RWPE1 (cell line): ENCODE results near the gene TMEM183A.

Experiments used
- CTCF ChIA-PET: fragments of 350-600 bp; sonication (Branson Sonifier 250); formaldehyde crosslinking; extraction: SDS; loops from one replicate; lab custom pipeline; 2021; lab: Yijun Ruan, JAX
- POLR2A ChIA-PET: fragments of 400-600 bp; formaldehyde crosslinking; extraction: SDS; loops from one replicate; lab custom pipeline; 2020; ENCODE audit warnings: antibody characterized with exemption; ENCODE audit not compliant: low non-redundant PET; lab: Yijun Ruan, JAX
- DNase-seq: peaks from one replicate; pipeline ENCODE4 v3.0.0; 2012; ENCODE audit warnings: low spot score
- H3K27ac ChIP-seq: fragments of 450-650 bp; 2 replicates; pipeline ENCODE4 v1.5.1; 2017
- CTCF ChIP-seq: fragments of 450-650 bp; conservative IDR thresholded peaks from 2 replicates; pipeline ENCODE4 v1.5.1; 2017; ENCODE audit warnings: low read depth, mild to moderate bottlenecking

Gene TMEM183A

GRCh38 chr1:203044546-203045250 is 37.5 kb downstream of the TMEM183A start:
- CTCF ChIA-PET, result interaction anchor here (0.7 to 3.2 kb wide), 5 partner anchors 56 to 223 kb away, joined by 3 to 28 read pairs (median 4); no protein-coding TSS in a partner anchor
- no peak overlapping the region for H3K27ac ChIP-seq
- DNase-seq, result no peak
- POLR2A ChIA-PET, result no interaction called here
- no peak for TF ChIP-seq CTCF

- TF ChIP-seq CTCF, result no peak
- H3K27ac ChIP-seq, result no peak overlapping the region
- POLR2A ChIA-PET, result no interaction called here
- DNase-seq, result no peak
- CTCF ChIA-PET, result interaction anchor here (1.2 to 2.8 kb wide), 3 partner anchors 55 to 222 kb away, joined by 4 to 15 read pairs (median 5); no protein-coding TSS in a partner anchor
Observed at GRCh38 chr1:203045336-203045735, 38.2 kb downstream of the TMEM183A start.

DNA sequence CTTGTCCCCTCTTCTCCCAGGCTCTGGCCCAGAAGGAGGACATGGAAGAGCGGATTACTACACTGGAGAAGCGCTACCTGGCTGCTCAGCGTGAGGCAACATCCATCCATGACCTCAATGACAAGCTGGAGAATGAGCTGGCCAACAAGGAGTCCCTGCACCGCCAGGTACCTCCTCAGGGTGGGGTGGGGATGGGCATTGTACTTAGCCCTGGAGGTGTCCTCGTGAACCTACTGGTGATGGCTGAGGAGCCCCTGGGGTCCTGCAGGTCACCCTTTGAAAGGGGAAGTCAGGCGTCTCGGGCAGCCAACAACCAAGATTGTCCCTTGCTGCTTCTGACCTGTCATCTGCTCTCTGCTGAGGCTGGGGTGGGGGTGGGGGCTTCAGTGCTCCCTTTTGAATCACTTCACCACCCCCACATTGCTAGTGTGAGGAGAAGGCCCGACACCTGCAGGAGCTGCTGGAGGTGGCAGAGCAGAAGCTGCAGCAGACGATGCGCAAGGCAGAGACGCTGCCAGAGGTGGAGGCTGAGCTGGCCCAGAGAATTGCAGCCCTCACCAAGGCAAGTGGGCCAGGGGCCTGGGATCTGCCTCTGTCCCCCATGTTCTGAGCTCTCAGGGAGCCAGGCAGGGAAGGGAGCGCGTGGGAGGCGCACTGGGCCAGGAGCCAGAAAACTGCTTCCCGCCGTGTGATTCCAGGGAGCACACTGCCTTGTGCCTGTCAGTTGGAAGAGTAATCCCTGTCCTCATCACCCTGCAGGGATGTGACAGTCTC is 38.8 kb downstream of the TMEM183A start:
- ChIA-PET POLR2A (no interaction called here), CTCF (interaction anchor here (0.6 to 2.8 kb wide), 8 partner anchors 18 to 222 kb away, joined by 3 to 15 read pairs (median 4); partner anchors contain the start of gene CHI3L1)
- H3K27ac ChIP-seq, result no peak overlapping the region
- DNase-seq, result no peak
- no peak for TF ChIP-seq CTCF

DNA sequence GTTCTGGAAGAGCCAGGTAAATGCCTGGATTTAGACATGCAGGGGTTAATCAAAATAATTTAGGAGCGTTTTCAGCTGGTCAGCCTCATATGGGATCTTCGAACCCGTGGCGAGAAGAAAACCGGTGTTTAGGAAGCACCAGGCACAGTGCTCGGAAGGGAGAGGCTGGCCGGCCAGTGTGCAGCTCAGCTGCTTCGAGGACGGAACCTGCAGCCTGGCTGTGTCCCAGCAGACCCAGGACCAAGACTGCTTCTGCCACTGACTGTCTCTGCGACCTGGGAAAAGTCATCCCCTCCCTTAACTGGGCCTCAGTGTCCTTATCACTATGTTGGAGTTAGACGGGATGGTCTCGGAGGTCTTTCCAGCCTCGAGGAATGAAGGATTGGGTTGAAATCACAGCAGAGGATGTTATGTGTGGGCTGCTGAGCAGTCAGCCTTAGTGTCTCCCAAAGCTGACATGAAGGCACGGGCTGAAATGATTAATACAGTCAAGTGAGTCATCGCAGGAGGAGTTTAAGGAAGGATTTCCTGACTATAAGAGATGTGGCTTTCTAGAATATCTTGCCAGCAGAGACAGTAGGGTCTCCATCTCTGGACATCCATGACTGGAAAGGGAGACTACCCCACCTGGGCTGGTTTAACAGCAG is 39.9 kb downstream of the TMEM183A start:
- POLR2A ChIA-PET, result no interaction called here
- no peak for TF ChIP-seq CTCF
- peak overlapping the region; percentile 57; the same call in 1 of the 2 replicates for H3K27ac ChIP-seq
- CTCF ChIA-PET, result interaction anchor here (0.6 to 2.8 kb wide), 9 partner anchors 10 to 441 kb away, joined by 3 to 15 read pairs (median 4); partner anchors contain the start of gene CHI3L1
- DNase-seq, result peak; percentile 92

DNA sequence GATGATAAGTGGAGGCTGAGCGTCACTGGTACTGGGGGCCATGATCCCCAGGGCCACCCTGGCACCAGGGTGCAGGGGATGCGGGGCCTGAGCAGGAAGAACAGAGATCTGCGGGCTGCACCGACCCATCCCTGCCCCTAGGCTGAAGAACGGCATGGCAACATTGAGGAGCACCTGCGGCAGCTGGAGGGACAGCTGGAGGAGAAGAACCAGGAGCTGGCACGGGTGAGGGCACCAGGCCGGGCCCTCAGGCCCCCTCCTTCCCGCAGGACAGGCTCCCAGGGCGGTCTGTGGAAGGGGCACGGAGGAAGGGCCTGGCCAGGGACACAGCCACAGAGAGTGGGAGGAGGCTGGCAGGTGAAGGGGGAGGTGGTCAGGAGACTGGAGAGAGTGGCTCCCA is 40.9 kb downstream of the TMEM183A start:
- CTCF ChIA-PET, result interaction anchor here (0.6 to 3.7 kb wide), 5 partner anchors 8 to 278 kb away, joined by 3 to 24 read pairs (median 6); partner anchors contain the start of gene MYOG
- POLR2A ChIA-PET, result no interaction called here
- no peak for DNase-seq

More for the DNA sequence above, 40.9 kb downstream of the TMEM183A start:
- no peak for TF ChIP-seq CTCF
- H3K27ac ChIP-seq, result no peak overlapping the region
